Measurements from ENCODE around the gene ZMIZ1.

The ZMIZ1 gene

DNA sequence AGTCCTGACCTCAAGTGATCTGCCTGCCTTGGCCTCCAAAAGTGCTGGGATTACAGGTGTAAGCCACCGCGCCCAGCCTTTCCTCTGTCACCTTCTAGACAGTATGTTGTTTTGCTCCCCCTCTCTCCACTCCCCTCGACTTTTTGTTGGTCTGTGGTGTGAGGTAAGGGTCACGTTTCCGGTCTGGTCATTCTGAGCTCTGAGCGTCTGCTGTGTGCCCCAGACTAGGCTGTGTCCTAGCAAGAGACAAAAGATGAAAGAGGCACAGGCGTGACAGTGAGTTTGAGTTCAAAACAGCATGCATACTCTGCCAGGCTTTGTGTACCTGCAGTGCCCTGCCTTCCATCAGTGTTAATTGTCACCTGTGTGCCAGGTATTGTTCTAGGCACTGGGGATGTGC, 191.1 kb downstream of the ZMIZ1 start:
- no peak overlapping the region for H3K56ac ChIP-seq (ENCODE audit: low read length)
- no peak overlapping the region for H3K18ac ChIP-seq (ENCODE audit: low read length)
- no peak overlapping the region for H3K27ac ChIP-seq (ENCODE audit: low read depth, low read length)
- peaks cover 7% of the 10 kb centered on the region for H3K79me1 ChIP-seq (ENCODE audit: low read length)
- H3K4me1 ChIP-seq (ENCODE audit: control insufficient read depth, low read depth, low read length), result peaks cover 2% of the 10 kb centered on the region
- no peak overlapping the region for H2AK5ac ChIP-seq (ENCODE audit: low read length)
- H3K36me3 ChIP-seq (ENCODE audit: control insufficient read depth, insufficient read depth, low read length), result no peaks in the 10 kb centered on the region
- H3K4ac ChIP-seq (ENCODE audit: low read depth, low read length), result no peak overlapping the region
- H3K23ac ChIP-seq (ENCODE audit: low read length), result no peak overlapping the region
- H2BK5ac ChIP-seq (ENCODE audit: low read length), result no peak overlapping the region
- no peak overlapping the region for H4K8ac ChIP-seq (ENCODE audit: low read depth, low read length)
- H3K4me3 ChIP-seq (ENCODE audit: low read length), result no peak overlapping the region
- DNase-seq, result no peak
- H2BK15ac ChIP-seq (replicated peaks; ENCODE audit: low read depth), result no peak overlapping the region
- H3K4me2 ChIP-seq (ENCODE audit: low read length), result no peak overlapping the region
- no CpG with 5 or more reads among the region's 7 CpGs for WGBS (ENCODE audit: extremely low coverage, insufficient coverage, low lambda C conversion rate)
- H3K79me2 ChIP-seq (ENCODE audit: control insufficient read depth, insufficient read depth, low read length), result no peaks in the 10 kb centered on the region
- no peaks in the 10 kb centered on the region for H3K27me3 ChIP-seq (ENCODE audit: insufficient read depth, low read length, poor library complexity)
- H4K5ac ChIP-seq (ENCODE audit: low read length), result no peak overlapping the region
- H2BK120ac ChIP-seq (ENCODE audit: low read depth, low read length), result no peak overlapping the region
- no peak overlapping the region for H3K9ac ChIP-seq (ENCODE audit: low read length)

GRCh38 chr10:79260811-79261740, 192.3 kb downstream of the ZMIZ1 start:
- Histone ChIP-seq H3K4me1 (ENCODE audit: control insufficient read depth, low read depth, low read length) (peaks cover 2% of the 10 kb centered on the region), H2BK15ac (replicated peaks; ENCODE audit: low read depth) (no peak overlapping the region), H3K4me3 (ENCODE audit: low read length) (no peak overlapping the region), H3K56ac (ENCODE audit: low read length) (no peak overlapping the region), H4K5ac (ENCODE audit: low read length) (no peak overlapping the region), H2BK5ac (ENCODE audit: low read length) (no peak overlapping the region), H2BK120ac (ENCODE audit: low read depth, low read length) (no peak overlapping the region), H3K36me3 (ENCODE audit: control insufficient read depth, insufficient read depth, low read length) (no peaks in the 10 kb centered on the region), H4K8ac (ENCODE audit: low read depth, low read length) (no peak overlapping the region), H3K27ac (ENCODE audit: low read depth, low read length) (no peak overlapping the region), H3K79me2 (ENCODE audit: control insufficient read depth, insufficient read depth, low read length) (no peaks in the 10 kb centered on the region), H3K79me1 (ENCODE audit: low read length) (peaks cover 10% of the 10 kb centered on the region), H2AK5ac (ENCODE audit: low read length) (no peak overlapping the region), H3K18ac (ENCODE audit: low read length) (no peak overlapping the region), H3K4ac (ENCODE audit: low read depth, low read length) (no peak overlapping the region), H3K4me2 (ENCODE audit: low read length) (no peak overlapping the region), H3K9ac (ENCODE audit: low read length) (no peak overlapping the region), H3K23ac (ENCODE audit: low read length) (no peak overlapping the region), H3K27me3 (ENCODE audit: insufficient read depth, low read length, poor library complexity) (no peaks in the 10 kb centered on the region)
- no CpG with 5 or more reads among the region's 24 CpGs for WGBS (ENCODE audit: extremely low coverage, insufficient coverage, low lambda C conversion rate)
- peak; percentile 48 for DNase-seq

DNA sequence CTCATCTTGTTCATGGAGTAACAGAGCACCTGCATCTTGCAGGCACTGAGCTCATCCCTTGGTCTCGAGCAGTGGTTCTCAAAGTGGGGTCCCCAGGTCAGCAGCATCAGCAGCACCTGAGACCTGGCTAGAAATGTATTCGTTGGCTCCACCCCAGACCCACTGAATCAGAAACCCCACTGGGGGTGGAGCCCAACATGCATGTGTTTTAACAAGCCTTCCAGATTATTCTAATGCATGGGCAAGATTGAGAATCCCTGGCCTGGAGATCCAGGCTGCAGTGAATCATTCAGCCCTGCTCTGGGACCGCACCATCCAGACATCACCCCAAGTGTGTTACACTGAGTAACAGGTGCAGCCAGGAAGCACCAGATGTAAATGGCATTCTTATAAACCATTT, 193.4 kb downstream of the ZMIZ1 start:
- no peak overlapping the region for H2AK5ac ChIP-seq (ENCODE audit: low read length)
- no peaks in the 10 kb centered on the region for H3K27me3 ChIP-seq (ENCODE audit: insufficient read depth, low read length, poor library complexity)
- H4K5ac ChIP-seq (ENCODE audit: low read length), result no peak overlapping the region
- no peaks in the 10 kb centered on the region for H3K36me3 ChIP-seq (ENCODE audit: control insufficient read depth, insufficient read depth, low read length)
- no peak overlapping the region for H2BK15ac ChIP-seq (replicated peaks; ENCODE audit: low read depth)
- H2BK120ac ChIP-seq (ENCODE audit: low read depth, low read length), result no peak overlapping the region
- WGBS (ENCODE audit: extremely low coverage, insufficient coverage, low lambda C conversion rate), result no CpG with 5 or more reads among the region's 3 CpGs
- peaks cover 2% of the 10 kb centered on the region for H3K4me1 ChIP-seq (ENCODE audit: control insufficient read depth, low read depth, low read length)
- no peaks in the 10 kb centered on the region for H3K79me2 ChIP-seq (ENCODE audit: control insufficient read depth, insufficient read depth, low read length)
- no peak overlapping the region for H3K23ac ChIP-seq (ENCODE audit: low read length)
- H3K18ac ChIP-seq (ENCODE audit: low read length), result no peak overlapping the region
- H4K8ac ChIP-seq (ENCODE audit: low read depth, low read length), result no peak overlapping the region
- no peak overlapping the region for H3K56ac ChIP-seq (ENCODE audit: low read length)
- H3K79me1 ChIP-seq (ENCODE audit: low read length), result peaks cover 9% of the 10 kb centered on the region
- H2BK5ac ChIP-seq (ENCODE audit: low read length), result no peak overlapping the region
- H3K4ac ChIP-seq (ENCODE audit: low read depth, low read length), result no peak overlapping the region
- no peak overlapping the region for H3K4me2 ChIP-seq (ENCODE audit: low read length)
- DNase-seq, result no peak
- no peak overlapping the region for H3K4me3 ChIP-seq (ENCODE audit: low read length)
- no peak overlapping the region for H3K9ac ChIP-seq (ENCODE audit: low read length)
- H3K27ac ChIP-seq (ENCODE audit: low read depth, low read length), result peak overlapping the region; percentile 26

DNA sequence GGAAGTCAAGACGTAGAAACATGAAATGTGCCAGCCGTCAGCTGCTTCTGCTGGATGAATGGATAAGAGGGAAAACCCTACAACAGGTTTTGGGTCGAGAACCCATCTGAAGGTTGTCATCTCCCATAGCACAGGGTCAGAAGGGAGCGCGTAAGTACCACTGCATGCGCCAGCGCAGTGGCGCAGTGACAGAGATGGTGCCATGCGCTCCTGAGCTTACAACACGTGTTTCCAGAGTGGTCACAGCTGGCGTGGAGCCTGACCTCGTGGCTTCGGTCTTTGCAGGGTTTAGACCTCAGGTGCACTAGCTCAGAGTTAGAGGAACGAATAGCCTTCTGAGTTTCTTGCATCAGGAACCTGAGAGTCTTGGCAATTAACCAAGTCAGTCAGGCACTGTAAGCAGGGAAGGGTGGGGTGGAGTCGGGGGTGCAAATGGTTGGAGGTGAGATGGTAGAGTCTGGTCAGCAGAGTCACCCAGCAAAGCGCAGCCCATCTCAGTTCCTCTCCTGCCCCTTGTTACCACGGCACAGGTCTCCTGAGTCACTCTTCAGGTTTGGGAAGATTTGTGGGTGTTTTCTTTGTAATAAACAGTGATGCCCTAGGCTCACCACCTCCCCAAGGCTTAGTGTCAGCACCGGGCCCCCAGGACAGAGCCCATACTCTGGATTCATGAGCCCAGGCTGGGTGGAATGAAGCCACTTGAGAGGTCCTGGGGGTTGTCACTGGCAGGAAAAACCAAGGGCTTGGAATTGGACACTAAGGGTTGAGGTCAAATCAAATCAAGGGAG, 194.4 kb downstream of the ZMIZ1 start:
- no peak overlapping the region for H3K4me2 ChIP-seq (ENCODE audit: low read length)
- H3K56ac ChIP-seq (ENCODE audit: low read length), result no peak overlapping the region
- no peaks in the 10 kb centered on the region for H3K36me3 ChIP-seq (ENCODE audit: control insufficient read depth, insufficient read depth, low read length)
- no peak for DNase-seq
- no peak overlapping the region for H4K5ac ChIP-seq (ENCODE audit: low read length)
- no peak overlapping the region for H2BK5ac ChIP-seq (ENCODE audit: low read length)
- H3K79me1 ChIP-seq (ENCODE audit: low read length), result peaks cover 9% of the 10 kb centered on the region
- peaks cover 2% of the 10 kb centered on the region for H3K4me1 ChIP-seq (ENCODE audit: control insufficient read depth, low read depth, low read length)
- no peak overlapping the region for H3K18ac ChIP-seq (ENCODE audit: low read length)
- WGBS (ENCODE audit: extremely low coverage, insufficient coverage, low lambda C conversion rate), result no CpG with 5 or more reads among the region's 18 CpGs
- no peak overlapping the region for H3K4me3 ChIP-seq (ENCODE audit: low read length)
- H3K27ac ChIP-seq (ENCODE audit: low read depth, low read length), result no peak overlapping the region
- H2BK120ac ChIP-seq (ENCODE audit: low read depth, low read length), result no peak overlapping the region
- H3K23ac ChIP-seq (ENCODE audit: low read length), result no peak overlapping the region
- H4K8ac ChIP-seq (ENCODE audit: low read depth, low read length), result no peak overlapping the region
- no peaks in the 10 kb centered on the region for H3K27me3 ChIP-seq (ENCODE audit: insufficient read depth, low read length, poor library complexity)
- H2BK15ac ChIP-seq (replicated peaks; ENCODE audit: low read depth), result no peak overlapping the region
- H3K4ac ChIP-seq (ENCODE audit: low read depth, low read length), result no peak overlapping the region
- no peaks in the 10 kb centered on the region for H3K79me2 ChIP-seq (ENCODE audit: control insufficient read depth, insufficient read depth, low read length)
- H3K9ac ChIP-seq (ENCODE audit: low read length), result no peak overlapping the region
- H2AK5ac ChIP-seq (ENCODE audit: low read length), result no peak overlapping the region

DNA sequence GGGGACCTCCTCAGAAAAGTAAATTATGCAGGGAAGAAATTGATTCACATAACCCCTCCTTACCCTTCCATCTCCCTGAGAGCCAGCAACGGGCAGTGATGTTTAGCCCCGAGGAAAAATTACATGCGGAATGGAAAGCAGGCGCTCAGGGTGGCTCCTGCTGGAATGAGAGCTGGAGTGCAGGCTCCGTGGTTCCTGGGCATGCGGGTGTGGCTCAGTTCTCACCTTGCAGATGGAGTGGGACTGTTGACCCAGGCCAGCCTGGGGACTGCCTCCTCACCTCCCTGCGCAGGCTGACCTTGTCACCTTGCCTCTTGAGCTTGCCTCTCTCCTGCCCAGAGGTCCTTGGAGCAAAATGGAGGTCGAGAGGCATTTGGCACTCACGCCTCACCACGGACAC, 195.2 kb downstream of the ZMIZ1 start:
- Histone ChIP-seq H3K36me3 (ENCODE audit: control insufficient read depth, insufficient read depth, low read length) (no peaks in the 10 kb centered on the region), H3K27ac (ENCODE audit: low read depth, low read length) (no peak overlapping the region)

More for the DNA sequence above, 195.2 kb downstream of the ZMIZ1 start:
- Histone ChIP-seq H3K4ac (ENCODE audit: low read depth, low read length) (no peak overlapping the region), H2BK5ac (ENCODE audit: low read length) (no peak overlapping the region), H2BK15ac (replicated peaks; ENCODE audit: low read depth) (no peak overlapping the region), H2AK5ac (ENCODE audit: low read length) (no peak overlapping the region), H3K27me3 (ENCODE audit: insufficient read depth, low read length, poor library complexity) (no peaks in the 10 kb centered on the region), H3K79me1 (ENCODE audit: low read length) (peaks cover 7% of the 10 kb centered on the region), H2BK120ac (ENCODE audit: low read depth, low read length) (no peak overlapping the region), H3K4me2 (ENCODE audit: low read length) (no peak overlapping the region), H3K56ac (ENCODE audit: low read length) (no peak overlapping the region), H3K79me2 (ENCODE audit: control insufficient read depth, insufficient read depth, low read length) (no peaks in the 10 kb centered on the region), H4K8ac (ENCODE audit: low read depth, low read length) (no peak overlapping the region), H4K5ac (ENCODE audit: low read length) (no peak overlapping the region), H3K4me3 (ENCODE audit: low read length) (no peak overlapping the region), H3K4me1 (ENCODE audit: control insufficient read depth, low read depth, low read length) (peaks cover 2% of the 10 kb centered on the region), H3K18ac (ENCODE audit: low read length) (no peak overlapping the region), H3K23ac (ENCODE audit: low read length) (no peak overlapping the region), H3K9ac (ENCODE audit: low read length) (no peak overlapping the region)
- DNase-seq, result no peak
- no CpG with 5 or more reads among the region's 10 CpGs for WGBS (ENCODE audit: extremely low coverage, insufficient coverage, low lambda C conversion rate)

Data from mesendoderm (in vitro differentiated cells).